Astrocyte (in vitro differentiated cells and primary cell): ENCODE results near the gene CCDC200.

Experiments
- EZH2 ChIP-seq: IDR thresholded peaks from 2 replicates; pipeline ENCODE4 v1.6.1; 2012; ENCODE audit warnings: mild to moderate bottlenecking, low read length, inconsistent platforms; ENCODE audit not compliant: insufficient read depth
- TF ChIP-seq, protein P1 (sequence below): IDR thresholded peaks from 2 replicates; pipeline ENCODE4 v1.5.1; 2011; ENCODE audit warnings: low read depth, mild to moderate bottlenecking, inconsistent platforms, low read length, moderate library complexity; ENCODE audit not compliant: insufficient read depth

DNA sequence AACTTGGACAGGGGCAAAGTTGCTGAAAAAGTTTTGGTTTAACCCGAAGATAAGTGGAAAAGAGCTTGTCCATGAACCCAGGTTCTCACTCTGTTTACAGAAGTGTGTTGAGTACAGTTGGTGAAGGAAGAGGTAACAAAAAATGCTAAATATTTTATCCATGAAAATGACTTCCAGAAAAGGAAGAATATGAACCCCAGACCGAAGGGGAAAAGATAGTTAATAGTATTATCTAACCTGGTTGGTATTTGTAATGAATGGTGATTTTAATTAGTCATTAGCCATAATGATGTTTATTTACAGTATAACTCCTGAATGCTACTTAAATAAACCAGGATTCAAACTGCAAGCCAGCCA, 17.3 kb downstream of the CCDC200 start:
- TF ChIP-seq, protein P1, sequence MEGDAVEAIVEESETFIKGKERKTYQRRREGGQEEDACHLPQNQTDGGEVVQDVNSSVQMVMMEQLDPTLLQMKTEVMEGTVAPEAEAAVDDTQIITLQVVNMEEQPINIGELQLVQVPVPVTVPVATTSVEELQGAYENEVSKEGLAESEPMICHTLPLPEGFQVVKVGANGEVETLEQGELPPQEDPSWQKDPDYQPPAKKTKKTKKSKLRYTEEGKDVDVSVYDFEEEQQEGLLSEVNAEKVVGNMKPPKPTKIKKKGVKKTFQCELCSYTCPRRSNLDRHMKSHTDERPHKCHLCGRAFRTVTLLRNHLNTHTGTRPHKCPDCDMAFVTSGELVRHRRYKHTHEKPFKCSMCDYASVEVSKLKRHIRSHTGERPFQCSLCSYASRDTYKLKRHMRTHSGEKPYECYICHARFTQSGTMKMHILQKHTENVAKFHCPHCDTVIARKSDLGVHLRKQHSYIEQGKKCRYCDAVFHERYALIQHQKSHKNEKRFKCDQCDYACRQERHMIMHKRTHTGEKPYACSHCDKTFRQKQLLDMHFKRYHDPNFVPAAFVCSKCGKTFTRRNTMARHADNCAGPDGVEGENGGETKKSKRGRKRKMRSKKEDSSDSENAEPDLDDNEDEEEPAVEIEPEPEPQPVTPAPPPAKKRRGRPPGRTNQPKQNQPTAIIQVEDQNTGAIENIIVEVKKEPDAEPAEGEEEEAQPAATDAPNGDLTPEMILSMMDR = no peak
- no peak for TF ChIP-seq EZH2
